ENCODE data around the gene CASP8. TPM values are rescaled to one million over a fixed set of nuclear protein-coding genes. Genes with fewer than 3 reads are reported as not detected.
A peak's percentile ranks its signal among the peaks of the same experiment; 100 is the strongest.

CASP8 gene
- total and polyA plus RNA-seq, 2 of the 13 experiments (the other 11 are each of a cell fraction or from before 2014, with no cell fraction given): 25.0 to 52.8 TPM

DNA sequence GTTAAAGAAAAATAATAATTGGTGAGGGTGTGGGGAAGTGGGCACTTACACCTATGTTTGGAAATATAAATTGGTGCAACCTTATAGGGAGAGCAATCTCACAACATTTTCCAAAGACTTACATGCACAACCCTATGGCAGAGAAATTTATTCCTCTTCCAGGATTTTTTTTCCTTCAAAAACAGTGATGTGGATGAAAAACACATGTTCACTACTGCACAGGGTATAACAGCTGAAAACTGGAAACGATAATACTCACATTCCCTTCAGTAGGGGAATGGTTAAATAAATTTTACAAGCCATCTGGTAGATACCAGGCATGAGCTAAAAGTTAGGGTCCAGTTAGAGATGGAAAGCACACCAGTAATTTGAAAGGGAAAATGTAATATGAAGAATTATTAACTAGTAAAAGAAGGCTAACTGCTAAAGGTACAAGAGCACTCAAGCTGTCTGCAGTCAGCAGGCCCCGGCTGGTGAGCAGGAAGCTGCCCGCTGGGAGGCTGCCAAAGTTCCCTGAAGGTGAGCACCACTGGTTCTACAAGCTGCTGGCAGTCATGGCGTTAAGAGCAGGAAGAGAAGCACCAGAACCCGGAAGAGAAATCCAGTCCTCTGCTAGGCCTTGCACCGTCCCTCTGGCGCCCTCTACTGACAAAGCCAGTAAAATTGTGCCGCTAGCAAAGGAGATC, 28.4 kb upstream of the CASP8 start (continued):
- TF ChIP-seq, protein P1, sequence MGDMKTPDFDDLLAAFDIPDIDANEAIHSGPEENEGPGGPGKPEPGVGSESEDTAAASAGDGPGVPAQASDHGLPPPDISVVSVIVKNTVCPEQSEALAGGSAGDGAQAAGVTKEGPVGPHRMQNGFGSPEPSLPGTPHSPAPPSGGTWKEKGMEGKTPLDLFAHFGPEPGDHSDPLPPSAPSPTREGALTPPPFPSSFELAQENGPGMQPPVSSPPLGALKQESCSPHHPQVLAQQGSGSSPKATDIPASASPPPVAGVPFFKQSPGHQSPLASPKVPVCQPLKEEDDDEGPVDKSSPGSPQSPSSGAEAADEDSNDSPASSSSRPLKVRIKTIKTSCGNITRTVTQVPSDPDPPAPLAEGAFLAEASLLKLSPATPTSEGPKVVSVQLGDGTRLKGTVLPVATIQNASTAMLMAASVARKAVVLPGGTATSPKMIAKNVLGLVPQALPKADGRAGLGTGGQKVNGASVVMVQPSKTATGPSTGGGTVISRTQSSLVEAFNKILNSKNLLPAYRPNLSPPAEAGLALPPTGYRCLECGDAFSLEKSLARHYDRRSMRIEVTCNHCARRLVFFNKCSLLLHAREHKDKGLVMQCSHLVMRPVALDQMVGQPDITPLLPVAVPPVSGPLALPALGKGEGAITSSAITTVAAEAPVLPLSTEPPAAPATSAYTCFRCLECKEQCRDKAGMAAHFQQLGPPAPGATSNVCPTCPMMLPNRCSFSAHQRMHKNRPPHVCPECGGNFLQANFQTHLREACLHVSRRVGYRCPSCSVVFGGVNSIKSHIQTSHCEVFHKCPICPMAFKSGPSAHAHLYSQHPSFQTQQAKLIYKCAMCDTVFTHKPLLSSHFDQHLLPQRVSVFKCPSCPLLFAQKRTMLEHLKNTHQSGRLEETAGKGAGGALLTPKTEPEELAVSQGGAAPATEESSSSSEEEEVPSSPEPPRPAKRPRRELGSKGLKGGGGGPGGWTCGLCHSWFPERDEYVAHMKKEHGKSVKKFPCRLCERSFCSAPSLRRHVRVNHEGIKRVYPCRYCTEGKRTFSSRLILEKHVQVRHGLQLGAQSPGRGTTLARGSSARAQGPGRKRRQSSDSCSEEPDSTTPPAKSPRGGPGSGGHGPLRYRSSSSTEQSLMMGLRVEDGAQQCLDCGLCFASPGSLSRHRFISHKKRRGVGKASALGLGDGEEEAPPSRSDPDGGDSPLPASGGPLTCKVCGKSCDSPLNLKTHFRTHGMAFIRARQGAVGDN (CRISPR knock-in tag; IDR thresholded peaks at IDR 0.05): peak; percentile 93
- TF ChIP-seq TAF15 (IDR thresholded peaks at IDR 0.05; ENCODE audit: low read depth, low read length, poor library complexity, severe bottlenecking) (no peak), ZNF484 (CRISPR knock-in tag; IDR thresholded peaks at IDR 0.05; ENCODE audit: borderline replicate concordance, low read depth) (no peak), ZNF12 (CRISPR knock-in tag; IDR thresholded peaks at IDR 0.05) (no peak), KMT2A (CRISPR knock-in tag; IDR thresholded peaks at IDR 0.05) (peak; percentile 85; the same call in 1 of the 2 replicates), POGZ (CRISPR knock-in tag; IDR thresholded peaks at IDR 0.05) (peak; percentile 98), HDAC2 (CRISPR knock-in tag; IDR thresholded peaks at IDR 0.05) (peak; percentile 93), ZNF124 (CRISPR knock-in tag; IDR thresholded peaks at IDR 0.05) (peak; percentile 69; the same call in 1 of the 2 replicates), ZNF570 (CRISPR knock-in tag; IDR thresholded peaks at IDR 0.05; ENCODE audit: borderline replicate concordance) (no peak), CREM (IDR thresholded peaks at IDR 0.05) (peak; percentile 54; the same call in 1 of the 2 replicates), CREM (CRISPR knock-in tag; IDR thresholded peaks at IDR 0.05) (no peak), CENPT (CRISPR knock-in tag; IDR thresholded peaks at IDR 0.05; ENCODE audit: low read depth) (no peak), NFATC3 (CRISPR knock-in tag; IDR thresholded peaks at IDR 0.05) (peak; percentile 88; the same call in 1 of the 2 replicates), ZFX (CRISPR knock-in tag; IDR thresholded peaks at IDR 0.05; ENCODE audit: low read depth) (peak; percentile 84), ZNF251 (CRISPR knock-in tag; IDR thresholded peaks at IDR 0.05) (no peak), KMT2B (CRISPR knock-in tag; IDR thresholded peaks at IDR 0.05) (peak; percentile 84), ZNF652 (CRISPR knock-in tag; IDR thresholded peaks at IDR 0.05; ENCODE audit: borderline replicate concordance, low read depth) (peak; percentile 89), FOXC1 (CRISPR knock-in tag; IDR thresholded peaks at IDR 0.05; ENCODE audit: borderline replicate concordance) (peak; percentile 77)
- TF ChIP-seq, protein P2, sequence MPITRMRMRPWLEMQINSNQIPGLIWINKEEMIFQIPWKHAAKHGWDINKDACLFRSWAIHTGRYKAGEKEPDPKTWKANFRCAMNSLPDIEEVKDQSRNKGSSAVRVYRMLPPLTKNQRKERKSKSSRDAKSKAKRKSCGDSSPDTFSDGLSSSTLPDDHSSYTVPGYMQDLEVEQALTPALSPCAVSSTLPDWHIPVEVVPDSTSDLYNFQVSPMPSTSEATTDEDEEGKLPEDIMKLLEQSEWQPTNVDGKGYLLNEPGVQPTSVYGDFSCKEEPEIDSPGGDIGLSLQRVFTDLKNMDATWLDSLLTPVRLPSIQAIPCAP (CRISPR knock-in tag; IDR thresholded peaks at IDR 0.05; ENCODE audit: low read depth): no peak
- TF ChIP-seq, protein P3, sequence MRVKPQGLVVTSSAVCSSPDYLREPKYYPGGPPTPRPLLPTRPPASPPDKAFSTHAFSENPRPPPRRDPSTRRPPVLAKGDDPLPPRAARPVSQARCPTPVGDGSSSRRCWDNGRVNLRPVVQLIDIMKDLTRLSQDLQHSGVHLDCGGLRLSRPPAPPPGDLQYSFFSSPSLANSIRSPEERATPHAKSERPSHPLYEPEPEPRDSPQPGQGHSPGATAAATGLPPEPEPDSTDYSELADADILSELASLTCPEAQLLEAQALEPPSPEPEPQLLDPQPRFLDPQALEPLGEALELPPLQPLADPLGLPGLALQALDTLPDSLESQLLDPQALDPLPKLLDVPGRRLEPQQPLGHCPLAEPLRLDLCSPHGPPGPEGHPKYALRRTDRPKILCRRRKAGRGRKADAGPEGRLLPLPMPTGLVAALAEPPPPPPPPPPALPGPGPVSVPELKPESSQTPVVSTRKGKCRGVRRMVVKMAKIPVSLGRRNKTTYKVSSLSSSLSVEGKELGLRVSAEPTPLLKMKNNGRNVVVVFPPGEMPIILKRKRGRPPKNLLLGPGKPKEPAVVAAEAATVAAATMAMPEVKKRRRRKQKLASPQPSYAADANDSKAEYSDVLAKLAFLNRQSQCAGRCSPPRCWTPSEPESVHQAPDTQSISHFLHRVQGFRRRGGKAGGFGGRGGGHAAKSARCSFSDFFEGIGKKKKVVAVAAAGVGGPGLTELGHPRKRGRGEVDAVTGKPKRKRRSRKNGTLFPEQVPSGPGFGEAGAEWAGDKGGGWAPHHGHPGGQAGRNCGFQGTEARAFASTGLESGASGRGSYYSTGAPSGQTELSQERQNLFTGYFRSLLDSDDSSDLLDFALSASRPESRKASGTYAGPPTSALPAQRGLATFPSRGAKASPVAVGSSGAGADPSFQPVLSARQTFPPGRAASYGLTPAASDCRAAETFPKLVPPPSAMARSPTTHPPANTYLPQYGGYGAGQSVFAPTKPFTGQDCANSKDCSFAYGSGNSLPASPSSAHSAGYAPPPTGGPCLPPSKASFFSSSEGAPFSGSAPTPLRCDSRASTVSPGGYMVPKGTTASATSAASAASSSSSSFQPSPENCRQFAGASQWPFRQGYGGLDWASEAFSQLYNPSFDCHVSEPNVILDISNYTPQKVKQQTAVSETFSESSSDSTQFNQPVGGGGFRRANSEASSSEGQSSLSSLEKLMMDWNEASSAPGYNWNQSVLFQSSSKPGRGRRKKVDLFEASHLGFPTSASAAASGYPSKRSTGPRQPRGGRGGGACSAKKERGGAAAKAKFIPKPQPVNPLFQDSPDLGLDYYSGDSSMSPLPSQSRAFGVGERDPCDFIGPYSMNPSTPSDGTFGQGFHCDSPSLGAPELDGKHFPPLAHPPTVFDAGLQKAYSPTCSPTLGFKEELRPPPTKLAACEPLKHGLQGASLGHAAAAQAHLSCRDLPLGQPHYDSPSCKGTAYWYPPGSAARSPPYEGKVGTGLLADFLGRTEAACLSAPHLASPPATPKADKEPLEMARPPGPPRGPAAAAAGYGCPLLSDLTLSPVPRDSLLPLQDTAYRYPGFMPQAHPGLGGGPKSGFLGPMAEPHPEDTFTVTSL (CRISPR knock-in tag; IDR thresholded peaks at IDR 0.05; ENCODE audit: borderline replicate concordance): peak; percentile 46; the same call in 1 of the 2 replicates

Data from HepG2 (cell line).